Stimulated activated CD8-positive, alpha-beta memory T cell treated with anti-CD3 and anti-CD28 coated beads, Interleukin-15, amount 100 ng/mL, for 48 hours (primary cell): Measurements from ENCODE around the gene PRDM16.

Experiments
- DNase-seq, 2 donors: peaks; one replicate each; pipeline ENCODE4 v3.0.0-alpha.2; 2020; ENCODE audit warnings: low read depth in 2 of 2

PRDM16 gene

GRCh38 chr1:3053986-3054385, 15.0 kb upstream of the PRDM16 start:
- no peak for DNase-seq

GRCh38 chr1:3054474-3054873, 14.5 kb upstream of the PRDM16 start:
- no peak for DNase-seq

GRCh38 chr1:3055051-3055450, 14.0 kb upstream of the PRDM16 start:
- DNase-seq: no peak

- DNase-seq: no peak
These were observed 12.4 kb upstream of the PRDM16 start for GRCh38 chr1:3056641-3057040.

- no peak for DNase-seq
These were observed 10.6 kb upstream of the PRDM16 start for GRCh38 chr1:3058263-3059030.

- DNase-seq: no peak
These were observed 8.9 kb upstream of the PRDM16 start for GRCh38 chr1:3060127-3060526.

- no peak for DNase-seq
These were observed 8.1 kb upstream of the PRDM16 start for GRCh38 chr1:3060601-3061551.

GRCh38 chr1:3061566-3061965, 7.4 kb upstream of the PRDM16 start:
- DNase-seq: no peak

- DNase-seq: no peak
These were observed 6.9 kb upstream of the PRDM16 start for GRCh38 chr1:3061981-3062615.

- no peak for DNase-seq
These were observed 6.2 kb upstream of the PRDM16 start for GRCh38 chr1:3062616-3063378.

- no peak for DNase-seq
These were observed 5.4 kb upstream of the PRDM16 start for GRCh38 chr1:3063379-3064295.

- no peak for DNase-seq
These were observed 4.6 kb upstream of the PRDM16 start for GRCh38 chr1:3064296-3064850.

- no peak for DNase-seq
These were observed 4.1 kb upstream of the PRDM16 start for GRCh38 chr1:3064901-3065300.

GRCh38 chr1:3065396-3065795, 3.6 kb upstream of the PRDM16 start:
- no peak for DNase-seq

GRCh38 chr1:3065797-3066196, 3.2 kb upstream of the PRDM16 start:
- DNase-seq: no peak

GRCh38 chr1:3066250-3066711, 2.7 kb upstream of the PRDM16 start:
- no peak for DNase-seq

GRCh38 chr1:3066826-3067225, 2.2 kb upstream of the PRDM16 start:
- DNase-seq: no peak

- DNase-seq: no peak
These were observed 1.7 kb upstream of the PRDM16 start for GRCh38 chr1:3067301-3067670.

GRCh38 chr1:3067671-3068563, 1.1 kb upstream of the PRDM16 start:
- DNase-seq: no peak
